B cell (primary cell): ENCODE measurements around the gene NBAS. TPM values are rescaled to one million over a fixed set of nuclear protein-coding genes. Genes with fewer than 3 reads are reported as not detected.

Experiments
- ATAC-seq: fragments of 200-7000 bp; cut with Tn5 transposase; one replicate; pipeline ENCODE4 v1.10.0; 2021; ENCODE audit warnings: low read depth, mild to moderate bottlenecking, moderate number of reproducible peaks, moderate library complexity
- CTCF ChIA-PET: fragments of 350-600 bp; sonication (Branson Sonifier 250); formaldehyde crosslinking; loops from one replicate; lab custom pipeline; 2021; ENCODE audit warnings: antibody characterized with exemption, inconsistent platforms; lab: Charles Lee
- POLR2A ChIA-PET: fragments of 350-600 bp; sonication (Branson Sonifier 250); formaldehyde crosslinking; loops from one replicate; lab custom pipeline; 2021; ENCODE audit warnings: antibody characterized with exemption; lab: Charles Lee
- DNase-seq: peaks from one replicate; pipeline ENCODE4 v3.0.0; 2013
- H2AFZ ChIP-seq: 2 replicates; pipeline ENCODE4 v1.6.1; 2012; ENCODE audit warnings: mild to moderate bottlenecking, low read depth, low read length; ENCODE audit not compliant: insufficient read depth, poor library complexity, severe bottlenecking
- H3K27ac ChIP-seq, 2 donors: 1 replicate in 1 of 2; 2 replicates in 1 of 2; pipeline ENCODE4 v1.5.1; 2012 to 2013; ENCODE audit warnings: low read length in 2 of 2, mild to moderate bottlenecking in 2 of 2, moderate library complexity in 1 of 2
- H3K27me3 ChIP-seq, 4 experiments: fragments of 200-600 bp in 1 of 4; sonication (generic) in 1 of 4; replicated peaks in 1 of 4; 1 replicate in 2 of 4; 2 replicates in 2 of 4; pipeline versions ENCODE4 v1.6.1 to v1.7.0; 2013 to 2016; ENCODE audit warnings: low read length in 3 of 4, mild to moderate bottlenecking in 2 of 4, mixed read lengths in 1 of 4, moderate library complexity in 1 of 4; ENCODE audit not compliant: insufficient read depth in 4 of 4, control insufficient read depth in 3 of 4; ENCODE audit errors: control extremely low read depth in 1 of 4
- H3K36me3 ChIP-seq, 2 experiments: replicated peaks in 1 of 2; 1 replicate in 1 of 2; 2 replicates in 1 of 2; pipeline versions ENCODE4 v1.6.1 to v1.7.1; 2013; ENCODE audit warnings: low read length in 1 of 2; ENCODE audit not compliant: insufficient read depth in 2 of 2, control insufficient read depth in 1 of 2; ENCODE audit errors: control extremely low read depth in 1 of 2, extremely low read depth in 1 of 2
- H3K4me1 ChIP-seq, 2 donors: fragments of 200-600 bp in 1 of 2; sonication (generic) in 1 of 2; 1 replicate in 1 of 2; 2 replicates in 1 of 2; pipeline versions ENCODE4 v1.5.1 to v1.6.1; 2013 to 2017; ENCODE audit warnings: low read length in 2 of 2; ENCODE audit not compliant: control insufficient read depth in 2 of 2, insufficient read depth in 2 of 2
- H3K4me2 ChIP-seq: replicated peaks from 2 replicates; pipeline ENCODE3; 2012; ENCODE audit warnings: mild to moderate bottlenecking, low read depth, low read length; ENCODE audit not compliant: poor library complexity, severe bottlenecking
- H3K4me3 ChIP-seq, 5 experiments: fragments of 200-600 bp in 1 of 5; sonication (generic) in 1 of 5; 1 replicate in 3 of 5; 2 replicates in 2 of 5; pipeline versions ENCODE4 v1.5.1 to v1.7.0; 2011 to 2016; ENCODE audit warnings: low read length in 4 of 5, mild to moderate bottlenecking in 4 of 5, low read depth in 2 of 5, control low read depth in 1 of 5, moderate library complexity in 1 of 5; ENCODE audit not compliant: insufficient read depth in 1 of 5; ENCODE audit errors: control extremely low read depth in 1 of 5, extremely low read depth in 1 of 5
- H3K79me2 ChIP-seq: fragments of 200-600 bp; sonication (generic); one replicate; pipeline ENCODE4 v1.6.0; 2016; ENCODE audit warnings: low read length; ENCODE audit not compliant: control insufficient read depth, insufficient read depth
- H3K9ac ChIP-seq: fragments of 200-600 bp; sonication (generic); 2 replicates; pipeline ENCODE4 v1.6.1; 2017; ENCODE audit warnings: mild to moderate bottlenecking, low read length, moderate library complexity
- H3K9me3 ChIP-seq, 3 donors: one replicate each; pipeline versions ENCODE4 v1.6.1 to v1.7.1; 2013; ENCODE audit warnings: low read length in 2 of 3; ENCODE audit not compliant: control insufficient read depth in 2 of 3, insufficient read depth in 1 of 3; ENCODE audit errors: control extremely low read depth in 1 of 3
- H4K20me1 ChIP-seq: 2 replicates; pipeline ENCODE4 v1.6.0; 2012; ENCODE audit warnings: mild to moderate bottlenecking, low read length; ENCODE audit not compliant: insufficient read depth, control insufficient read depth, poor library complexity, severe bottlenecking
- H3K27ac Mint-ChIP-seq: one replicate; pipeline ENCODE4 v1.8.0; 2021; ENCODE audit warnings: mixed read lengths
- H3K27me3 Mint-ChIP-seq: one replicate; pipeline ENCODE4 v1.8.0; 2021; ENCODE audit warnings: mixed read lengths
- H3K4me1 Mint-ChIP-seq: one replicate; pipeline ENCODE4 v1.8.0; 2021; ENCODE audit warnings: mixed read lengths
- H3K4me3 Mint-ChIP-seq: one replicate; pipeline ENCODE4 v1.8.0; 2021; ENCODE audit warnings: mixed read lengths
- H3K9me3 Mint-ChIP-seq: one replicate; pipeline ENCODE4 v1.8.0; 2022; ENCODE audit warnings: mixed read lengths; ENCODE audit not compliant: insufficient read depth
- CTCF ChIP-seq: fragments of 200-600 bp; IDR thresholded peaks from one replicate; pipeline ENCODE4 v1.8.0; 2022; ENCODE audit warnings: antibody characterized with exemption, mild to moderate bottlenecking
- EZH2 ChIP-seq: IDR thresholded peaks from 2 replicates; pipeline ENCODE4 v1.6.1; 2012; ENCODE audit warnings: borderline replicate concordance, low read depth, mild to moderate bottlenecking, moderate library complexity, low read length; ENCODE audit not compliant: insufficient read depth, poor library complexity, severe bottlenecking
- WGBS: methylation state at CpG from one replicate; pipeline ENCODE4 v1.1.5; 2013; ENCODE audit warnings: missing lambda C conversion rate; ENCODE audit not compliant: insufficient coverage; 5-methylcytosine and 5-hydroxymethylcytosine counted together
- intact Hi-C: fragments of 100-400 bp; cut with micrococcal nuclease; formaldehyde crosslinking; loops from one replicate; pipeline ENCODE4 v1.10.0; 2022
- polyA plus RNA-seq: library from polyadenylated mRNA; depleted of rRNA; stranded (reverse); fragments of >200 nt; gene quantifications from 2 replicates; pipeline ENCODE4 v1.2.3, GENCODE V29; 2012
- total RNA-seq, 2 donors: library from RNA; stranded (reverse); fragments of 120-200 nt in 1 of 2; gene quantifications; 1 replicate in 1 of 2; 2 replicates in 1 of 2; pipeline versions ENCODE4 v1.2.3 to v1.2.4, GENCODE V29; 2013 to 2022

The NBAS gene
- total and polyA plus RNA-seq, 2 donors (not counting 1 experiment from before 2014, with no cell fraction given), result 10.6 to 37.3 TPM

- Histone ChIP-seq H3K27me3 (no peaks in the 10 kb centered on the region), H2AFZ (no peak overlapping the region), H3K27ac (no peak overlapping the region), H3K4me1 (peaks cover 3 to 9% of the 10 kb centered on the region in 2 donors), H3K4me2 (no peak overlapping the region), H3K4me3 (no peak overlapping the region), H4K20me1 (no peaks in the 10 kb centered on the region), H3K9me3 (no peaks in the 10 kb centered on the region), H3K79me2 (peaks cover 23% of the 10 kb centered on the region), H3K36me3 (peaks cover 3 to 23% of the 10 kb centered on the region in 2 experiments), H3K9ac (no peak overlapping the region)
- DNase-seq, result no peak
- intact Hi-C loops, result no loop called here
- ATAC-seq, result no peak
- 100% methylated on average over 1 of the region's 5 CpGs for WGBS
- ChIA-PET CTCF (interaction anchor here (0.7 to 1.0 kb wide), 2 partner anchors 12 to 23 kb away, joined by 3 read pairs; no protein-coding TSS in a partner anchor), POLR2A (interaction anchor here (0.8 kb wide), 1 partner anchor 28 kb away, joined by 5 read pairs; no protein-coding TSS in a partner anchor)
- no peak for TF ChIP-seq CTCF
- Mint-ChIP-seq H3K27ac (no peak overlapping the region), H3K9me3 (no peaks in the 10 kb centered on the region), H3K27me3 (no peaks in the 10 kb centered on the region), H3K4me3 (no peak overlapping the region), H3K4me1 (peaks cover 14% of the 10 kb centered on the region)
These were observed 6.5 kb downstream of the NBAS start for GRCh38 chr2:15554525-15555218.

DNA sequence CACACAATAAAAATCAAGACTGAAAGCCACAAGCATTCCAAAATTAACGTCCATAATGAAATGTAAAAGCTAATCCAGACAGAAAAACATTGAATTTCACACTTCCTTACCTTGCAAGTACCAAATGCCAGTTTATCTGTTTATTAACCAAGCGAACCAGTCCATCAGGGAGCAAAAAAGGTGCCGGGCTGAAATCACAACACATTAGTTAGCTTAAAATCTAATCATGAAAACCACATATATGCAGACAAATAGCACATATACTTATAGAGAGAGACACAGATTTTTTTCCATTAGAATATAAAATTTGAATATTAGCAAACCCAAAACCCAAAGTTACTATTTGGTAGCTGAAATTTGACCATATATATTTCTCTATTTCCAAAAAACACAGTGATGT, 7.2 kb downstream of the NBAS start:
- peaks cover 16% of the 10 kb centered on the region for H3K79me2 ChIP-seq
- H3K27ac ChIP-seq, result no peak overlapping the region
- Mint-ChIP-seq H3K9me3 (no peaks in the 10 kb centered on the region), H3K27me3 (no peaks in the 10 kb centered on the region), H3K4me1 (peaks cover 6% of the 10 kb centered on the region), H3K27ac (no peak overlapping the region), H3K4me3 (no peak overlapping the region)
- ATAC-seq (no peak), DNase-seq (no peak)
- no peak overlapping the region for H3K9ac ChIP-seq
- CTCF ChIA-PET, result interaction anchor here (1.0 kb wide), 1 partner anchor 23 kb away, joined by 3 read pairs; no protein-coding TSS in a partner anchor
- TF ChIP-seq EZH2 (no peak), CTCF (no peak)
- peaks cover 0 to 3% of the 10 kb centered on the region in 2 donors for H3K4me1 ChIP-seq
- POLR2A ChIA-PET, result interaction anchor here (0.8 kb wide), 1 partner anchor 28 kb away, joined by 5 read pairs; no protein-coding TSS in a partner anchor
- 100% methylated on average over 2 of the region's 3 CpGs for WGBS
- no peaks in the 10 kb centered on the region for H4K20me1 ChIP-seq
- no peak overlapping the region for H2AFZ ChIP-seq
- H3K9me3 ChIP-seq, result no peaks in the 10 kb centered on the region
- H3K27me3 ChIP-seq, result no peaks in the 10 kb centered on the region
- intact Hi-C loops, result no loop called here
- H3K4me2 ChIP-seq, result no peak overlapping the region
- peaks cover 3 to 26% of the 10 kb centered on the region in 2 experiments for H3K36me3 ChIP-seq
- no peak overlapping the region for H3K4me3 ChIP-seq
